Measurements from ENCODE around the gene BOD1L2.
A peak's percentile ranks its signal among the peaks of the same experiment; 100 is the strongest.

Gene BOD1L2
- 0 reads per million in 2 donors for total RNA-seq

- peak; percentile 8 for DNase-seq
Measured at GRCh38 chr18:57146956-57147636, at the start of gene BOD1L2. Gene BOD1L2 (plus strand): TSS chr18:57147087. CDS start chr18:57147313, 226 bp downstream.

- DNase-seq, result no peak
Measured at GRCh38 chr18:57107140-57107832, 39.6 kb upstream of the BOD1L2 start.

- no peak for DNase-seq
Measured at GRCh38 chr18:57110290-57110689, 36.6 kb upstream of the BOD1L2 start.

- DNase-seq, result no peak
Measured at GRCh38 chr18:57113799-57114420, 33.0 kb upstream of the BOD1L2 start.

GRCh38 chr18:57116598-57117132 lies 30.2 kb upstream of the BOD1L2 start:
- DNase-seq, result no peak

DNA sequence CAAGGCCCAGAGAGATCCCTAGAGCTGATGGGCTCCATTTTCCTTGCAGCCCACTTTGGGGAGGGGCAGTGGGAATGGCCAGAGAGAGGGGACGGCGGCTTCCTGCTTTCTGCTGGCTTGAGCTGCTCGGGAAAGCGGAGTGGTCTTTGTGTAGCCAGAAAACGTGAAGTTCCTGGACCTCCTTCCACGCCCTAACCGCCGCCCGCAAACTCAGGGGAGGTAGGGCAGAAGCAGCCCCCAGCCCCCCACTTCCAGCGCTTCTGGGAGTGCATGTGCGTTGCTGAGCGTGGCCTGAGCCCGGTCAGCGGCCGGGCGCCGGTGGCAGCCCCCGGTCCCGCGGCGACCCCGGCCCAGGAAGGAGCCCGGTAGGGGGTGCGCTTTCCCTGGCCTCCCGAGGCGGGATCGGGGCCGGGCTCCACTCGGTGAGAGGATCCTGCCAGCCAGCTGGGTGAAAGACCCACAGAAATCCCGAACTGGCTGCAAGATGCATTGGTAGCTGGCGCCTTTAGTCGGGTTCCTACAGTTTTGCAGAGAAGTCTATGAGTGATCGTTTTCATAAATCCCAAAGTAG lies 25.3 kb upstream of the BOD1L2 start:
- DNase-seq, result no peak

DNA sequence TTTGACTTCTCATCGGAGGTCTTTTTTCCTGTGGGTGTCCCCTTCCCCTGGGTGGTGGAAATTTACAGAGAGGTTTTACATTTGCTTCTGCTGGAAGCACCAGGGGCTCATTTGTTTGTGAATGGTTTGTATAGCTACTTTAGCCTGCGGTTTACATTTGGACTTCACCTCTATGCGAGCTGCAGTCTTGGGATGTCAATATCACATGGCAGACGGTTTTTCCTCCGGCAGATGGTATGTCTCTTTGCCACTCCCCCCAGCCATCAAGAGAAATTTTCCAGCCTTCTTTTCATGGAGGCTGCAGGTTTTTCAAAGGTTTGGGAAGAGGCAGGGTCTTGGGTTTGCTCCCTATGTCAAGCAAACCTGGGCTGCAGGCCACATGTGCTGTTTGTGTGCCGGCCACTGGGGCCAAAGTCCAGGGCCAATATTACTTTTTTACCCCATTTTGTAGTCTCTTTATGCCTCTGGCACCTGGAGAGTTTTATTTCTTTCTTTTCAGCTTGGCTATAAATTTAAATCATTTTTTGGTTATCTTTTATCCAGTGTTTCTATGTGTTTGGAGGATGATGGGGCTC lies 23.9 kb upstream of the BOD1L2 start:
- no peak for DNase-seq

- no peak for DNase-seq
Measured at GRCh38 chr18:57125627-57126026, 21.3 kb upstream of the BOD1L2 start.

GRCh38 chr18:57128220-57128932 lies 18.5 kb upstream of the BOD1L2 start:
- DNase-seq, result no peak

- no peak for DNase-seq
Measured at GRCh38 chr18:57131101-57131500, 15.8 kb upstream of the BOD1L2 start.

DNA sequence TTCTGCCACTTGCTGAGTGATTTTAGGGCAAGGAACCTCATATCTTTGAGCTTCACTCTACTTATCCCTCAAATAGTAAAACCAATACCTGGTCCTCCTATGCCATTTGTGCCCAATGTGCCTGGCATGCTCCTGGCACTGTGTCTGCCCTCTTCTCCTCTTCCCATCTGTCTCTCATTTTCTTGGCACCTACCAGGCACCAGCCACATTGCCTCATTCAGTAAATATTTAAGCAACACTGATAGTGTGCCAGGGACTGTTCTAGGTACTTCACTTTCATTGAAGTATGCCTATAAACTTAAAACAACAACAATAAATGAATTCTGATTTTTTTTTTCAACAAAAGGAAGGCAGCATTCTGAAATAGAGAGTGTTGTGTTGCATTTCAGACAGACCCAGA lies 15.1 kb upstream of the BOD1L2 start:
- no peak for DNase-seq

- DNase-seq, result no peak
Measured at GRCh38 chr18:57134618-57135135, 12.2 kb upstream of the BOD1L2 start.

GRCh38 chr18:57135699-57136098 lies 11.2 kb upstream of the BOD1L2 start:
- no peak for DNase-seq

DNA sequence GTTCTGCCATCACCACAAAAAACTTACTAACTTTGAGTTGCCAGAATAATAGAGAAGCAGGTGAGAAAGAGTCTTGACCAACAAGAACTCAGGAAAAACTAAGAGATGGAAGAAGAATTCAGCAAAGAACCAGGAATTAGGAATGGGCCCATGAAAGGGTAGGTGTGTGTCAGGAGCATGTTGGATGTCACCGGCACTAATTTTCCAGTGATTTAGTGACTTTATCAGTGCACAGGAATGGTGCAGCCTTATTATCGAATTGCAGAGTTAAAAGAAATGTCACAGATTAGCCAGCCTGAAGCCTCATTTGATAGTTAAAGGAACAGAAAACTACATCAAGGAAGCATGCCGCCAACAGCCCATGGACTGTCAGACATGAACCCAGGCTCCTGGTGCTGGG lies 9.0 kb upstream of the BOD1L2 start:
- no peak for DNase-seq

DNA sequence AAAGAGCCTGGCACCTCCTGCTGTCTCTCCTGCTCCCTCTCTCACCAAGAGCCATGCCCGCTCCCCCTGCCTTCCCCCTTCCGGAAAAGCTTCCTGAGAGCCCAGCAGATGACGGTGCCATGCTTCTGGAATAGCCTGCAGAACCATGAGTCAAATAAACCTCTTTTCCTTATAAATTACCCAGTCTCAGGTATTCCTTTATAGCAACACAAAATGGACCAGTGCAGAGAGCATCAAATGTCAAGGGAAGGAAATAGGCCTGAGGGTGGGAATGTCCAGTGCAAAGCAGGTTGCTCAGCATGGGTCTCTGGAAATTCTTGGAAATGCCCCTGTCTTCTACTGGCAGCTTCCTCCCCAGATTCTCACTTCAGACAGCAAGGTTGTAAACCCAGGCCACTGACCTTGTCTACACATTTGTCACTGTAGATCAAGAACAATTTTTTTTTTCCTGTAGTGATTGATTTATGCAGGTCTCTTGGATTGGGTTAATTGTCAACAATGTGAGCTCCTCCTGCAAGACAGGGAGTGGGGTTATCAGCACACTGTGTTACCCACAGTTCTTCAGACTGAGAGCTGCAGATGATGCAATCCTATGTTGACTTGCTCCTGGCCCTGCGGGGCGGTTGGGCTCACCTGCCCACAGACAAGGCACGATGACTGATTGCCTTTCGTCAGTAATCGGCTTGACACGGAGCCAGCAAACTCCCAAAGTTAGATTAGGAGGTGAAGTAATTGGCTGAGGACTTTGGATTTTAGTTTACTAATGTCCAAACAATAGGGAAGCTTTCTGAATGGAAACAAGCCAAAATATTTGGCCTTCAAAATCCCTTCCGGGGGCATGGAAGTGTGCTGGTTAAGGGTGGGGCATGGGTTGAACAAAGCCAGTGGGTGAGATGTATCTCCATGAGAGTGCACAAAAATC lies 5.4 kb upstream of the BOD1L2 start:
- no peak for DNase-seq

DNA sequence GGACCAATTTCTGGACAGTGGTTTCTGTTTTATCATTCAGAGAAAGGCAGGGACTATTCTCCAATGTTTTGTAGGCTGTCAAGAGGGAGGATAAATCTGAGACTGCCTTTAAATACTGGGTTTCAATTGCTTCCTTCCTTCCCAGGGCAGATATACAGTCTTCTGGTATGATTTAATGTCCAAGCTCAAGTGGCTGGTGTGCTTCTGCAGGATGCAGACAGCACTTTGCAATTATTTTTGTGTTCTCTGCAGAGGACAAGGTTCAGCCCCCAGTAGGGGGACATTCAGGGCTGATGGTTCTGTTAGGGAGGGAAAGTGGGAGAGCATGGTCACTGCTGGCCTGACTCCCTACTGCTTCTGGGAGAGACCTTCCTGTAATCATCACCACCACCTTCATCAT lies 4.6 kb upstream of the BOD1L2 start:
- no peak for DNase-seq

DNA sequence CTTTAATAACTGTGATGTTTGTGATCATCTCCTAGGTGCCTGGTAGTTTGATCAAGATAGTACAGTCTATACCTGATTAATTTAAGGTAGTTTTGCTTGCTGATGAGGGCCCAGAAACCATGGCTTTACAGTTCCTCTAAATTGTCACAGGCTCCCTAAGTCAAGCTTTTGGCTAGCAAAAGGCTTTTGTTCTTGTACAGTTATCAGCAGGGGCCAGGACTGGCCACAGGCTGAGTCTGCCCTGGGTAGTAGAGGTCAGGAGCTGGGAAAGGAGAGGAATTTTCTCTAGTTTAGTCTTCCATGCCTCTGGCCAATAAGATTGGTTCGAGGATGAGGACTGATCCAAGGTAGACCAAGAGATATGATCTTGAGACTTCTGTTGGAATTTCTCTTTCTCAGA lies 3.6 kb upstream of the BOD1L2 start:
- no peak for DNase-seq

DNA sequence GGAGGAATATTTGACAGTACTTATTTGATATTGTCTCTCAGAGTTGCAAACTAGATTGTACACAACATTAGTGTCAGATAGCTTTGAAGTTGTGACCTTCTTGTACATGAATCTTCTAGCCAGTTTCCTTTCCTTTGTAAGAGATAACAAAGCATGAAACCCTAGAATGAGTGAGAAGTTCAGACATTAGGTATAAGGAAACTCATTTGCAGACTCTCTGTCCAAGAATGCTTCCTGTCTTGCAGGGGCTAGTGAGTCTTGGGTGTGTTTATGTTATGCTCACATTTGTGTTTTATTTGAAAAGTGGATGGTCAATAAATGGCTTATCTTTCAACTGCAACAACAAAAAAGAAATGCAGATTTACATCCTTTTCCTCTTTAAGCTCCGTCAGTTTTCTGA lies 1.4 kb downstream of the BOD1L2 start:
- DNase-seq, result no peak

- DNase-seq, result no peak
Measured at GRCh38 chr18:57149051-57149450, 2.2 kb downstream of the BOD1L2 start.

GRCh38 chr18:57149531-57149930 lies 2.6 kb downstream of the BOD1L2 start:
- DNase-seq, result no peak

- DNase-seq, result no peak
Measured at GRCh38 chr18:57150081-57150480, 3.2 kb downstream of the BOD1L2 start.

Data from activated gamma-delta T cell (primary cell).